Parathyroid adenoma (tissue), 2 donors: Measurements from ENCODE around the gene DYNLRB1.

Source experiments
- H2AFZ ChIP-seq: fragments of 300-600 bp; sonication (generic); one replicate; pipeline ENCODE4 v1.7.0; 2017; ENCODE audit warnings: antibody characterized with exemption, mild to moderate bottlenecking
- H3K27ac ChIP-seq: fragments of 300-600 bp; sonication (generic); one replicate; pipeline ENCODE4 v1.7.0; 2017
- H3K27me3 ChIP-seq: fragments of 300-600 bp; sonication (generic); one replicate; pipeline ENCODE4 v1.7.0; 2017; ENCODE audit warnings: low read length; ENCODE audit not compliant: control insufficient read depth, insufficient read depth
- H3K36me3 ChIP-seq: fragments of 300-600 bp; sonication (generic); one replicate; pipeline ENCODE4 v1.7.0; 2017; ENCODE audit warnings: low read length; ENCODE audit not compliant: control insufficient read depth, insufficient read depth
- H3K4me1 ChIP-seq: fragments of 300-600 bp; sonication (generic); one replicate; pipeline ENCODE4 v1.7.0; 2017; ENCODE audit warnings: control low read depth
- H3K4me2 ChIP-seq: fragments of 300-600 bp; sonication (generic); one replicate; pipeline ENCODE4 v1.7.0; 2017; ENCODE audit warnings: low read length
- H3K4me3 ChIP-seq: fragments of 300-600 bp; sonication (generic); one replicate; pipeline ENCODE4 v1.7.0; 2017; ENCODE audit warnings: low read depth, low read length
- H3K79me2 ChIP-seq: fragments of 300-600 bp; sonication (generic); one replicate; pipeline ENCODE4 v1.7.0; 2017; ENCODE audit warnings: control low read depth
- H3K9ac ChIP-seq: fragments of 300-600 bp; sonication (generic); one replicate; pipeline ENCODE4 v1.7.0; 2017; ENCODE audit warnings: mild to moderate bottlenecking
- H3K9me3 ChIP-seq: fragments of 300-600 bp; sonication (generic); one replicate; pipeline ENCODE4 v1.7.0; 2017; ENCODE audit warnings: low read length; ENCODE audit not compliant: control insufficient read depth
- TF ChIP-seq, protein P1 (sequence below): fragments of 300-600 bp; sonication (generic); IDR thresholded peaks from one replicate; pipeline ENCODE4 v1.7.0; 2017; ENCODE audit warnings: antibody characterized with exemption, mild to moderate bottlenecking
- donor health status: primary hyperparathyroidism.

Gene DYNLRB1

GRCh38 chr20:34534391-34535165, 18.4 kb downstream of the DYNLRB1 start:
- Histone ChIP-seq H3K9ac (no peak overlapping the region), H3K4me1 (no peaks in the 10 kb centered on the region), H3K4me3 (no peak overlapping the region), H3K27me3 (no peaks in the 10 kb centered on the region), H3K27ac (no peak overlapping the region), H3K9me3 (no peaks in the 10 kb centered on the region), H3K4me2 (no peak overlapping the region), H3K79me2 (peaks cover 15% of the 10 kb centered on the region), H3K36me3 (no peaks in the 10 kb centered on the region), H2AFZ (no peak overlapping the region)
- TF ChIP-seq, protein P1, sequence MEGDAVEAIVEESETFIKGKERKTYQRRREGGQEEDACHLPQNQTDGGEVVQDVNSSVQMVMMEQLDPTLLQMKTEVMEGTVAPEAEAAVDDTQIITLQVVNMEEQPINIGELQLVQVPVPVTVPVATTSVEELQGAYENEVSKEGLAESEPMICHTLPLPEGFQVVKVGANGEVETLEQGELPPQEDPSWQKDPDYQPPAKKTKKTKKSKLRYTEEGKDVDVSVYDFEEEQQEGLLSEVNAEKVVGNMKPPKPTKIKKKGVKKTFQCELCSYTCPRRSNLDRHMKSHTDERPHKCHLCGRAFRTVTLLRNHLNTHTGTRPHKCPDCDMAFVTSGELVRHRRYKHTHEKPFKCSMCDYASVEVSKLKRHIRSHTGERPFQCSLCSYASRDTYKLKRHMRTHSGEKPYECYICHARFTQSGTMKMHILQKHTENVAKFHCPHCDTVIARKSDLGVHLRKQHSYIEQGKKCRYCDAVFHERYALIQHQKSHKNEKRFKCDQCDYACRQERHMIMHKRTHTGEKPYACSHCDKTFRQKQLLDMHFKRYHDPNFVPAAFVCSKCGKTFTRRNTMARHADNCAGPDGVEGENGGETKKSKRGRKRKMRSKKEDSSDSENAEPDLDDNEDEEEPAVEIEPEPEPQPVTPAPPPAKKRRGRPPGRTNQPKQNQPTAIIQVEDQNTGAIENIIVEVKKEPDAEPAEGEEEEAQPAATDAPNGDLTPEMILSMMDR = no peak

DNA sequence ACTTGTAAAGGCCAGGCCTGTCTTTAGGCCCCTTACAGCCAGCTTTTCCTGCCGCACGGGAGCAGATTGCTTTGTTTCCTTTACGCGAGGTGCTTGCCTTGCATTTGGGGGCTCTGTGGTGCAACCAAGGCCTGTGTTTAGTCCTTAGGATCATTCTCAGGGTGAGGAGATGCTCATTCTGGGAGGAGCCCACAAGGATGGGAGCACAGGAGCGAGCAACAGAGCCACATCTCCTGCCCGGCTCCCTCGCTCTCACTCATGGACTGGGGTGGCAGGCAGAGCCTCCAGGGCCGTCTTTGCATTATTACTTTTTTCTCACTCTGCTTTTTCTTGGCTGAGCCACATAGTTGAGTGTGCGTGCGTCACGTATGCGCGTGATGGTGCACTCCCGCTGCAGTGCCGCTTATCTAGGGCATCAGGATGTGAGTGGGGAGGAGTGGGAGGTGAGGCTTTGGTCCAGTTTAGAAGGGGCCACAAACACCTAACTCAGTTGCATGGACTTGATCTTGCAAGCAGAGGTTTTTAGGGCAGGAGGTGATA, 19.1 kb downstream of the DYNLRB1 start:
- Histone ChIP-seq H3K4me2 (no peak overlapping the region), H3K9me3 (no peaks in the 10 kb centered on the region), H3K4me3 (no peak overlapping the region), H3K9ac (no peak overlapping the region), H3K36me3 (no peaks in the 10 kb centered on the region), H3K4me1 (no peaks in the 10 kb centered on the region), H3K27me3 (no peaks in the 10 kb centered on the region), H2AFZ (no peak overlapping the region), H3K27ac (no peak overlapping the region), H3K79me2 (peaks cover 10% of the 10 kb centered on the region)
- TF ChIP-seq, protein P1 = no peak

DNA sequence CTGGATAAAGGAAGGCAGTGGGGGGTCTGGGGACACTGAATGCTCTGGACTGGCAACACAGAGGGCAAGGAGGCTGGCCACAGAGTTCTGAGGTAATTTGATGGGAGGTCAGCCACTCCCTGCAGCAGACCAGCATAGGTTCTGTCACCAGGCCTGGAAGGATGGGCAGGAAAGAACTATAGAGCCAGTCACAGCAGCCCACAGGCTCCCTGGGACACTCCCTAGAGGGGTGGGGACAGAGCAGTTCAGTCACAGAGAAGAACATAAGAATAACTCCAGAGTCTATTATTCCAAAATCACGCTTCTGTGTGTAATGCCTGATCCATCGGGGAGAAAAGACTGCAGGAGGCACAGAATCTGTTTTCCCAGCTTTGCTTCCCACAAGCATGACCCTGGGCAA, 19.6 kb downstream of the DYNLRB1 start:
- H3K4me2 ChIP-seq = no peak overlapping the region
- no peaks in the 10 kb centered on the region for H3K4me1 ChIP-seq
- H3K9ac ChIP-seq = no peak overlapping the region
- no peak overlapping the region for H2AFZ ChIP-seq
- no peak overlapping the region for H3K27ac ChIP-seq
- no peak overlapping the region for H3K4me3 ChIP-seq
- peaks cover 8% of the 10 kb centered on the region for H3K79me2 ChIP-seq
- TF ChIP-seq, protein P1 = no peak
- no peaks in the 10 kb centered on the region for H3K27me3 ChIP-seq
- H3K36me3 ChIP-seq = no peaks in the 10 kb centered on the region
- H3K9me3 ChIP-seq = no peaks in the 10 kb centered on the region

GRCh38 chr20:34536798-34537394, 20.7 kb downstream of the DYNLRB1 start:
- Histone ChIP-seq H3K79me2 (peaks cover 4% of the 10 kb centered on the region), H3K4me2 (no peak overlapping the region), H3K4me1 (no peaks in the 10 kb centered on the region), H3K36me3 (no peaks in the 10 kb centered on the region), H3K9me3 (no peaks in the 10 kb centered on the region), H3K4me3 (no peak overlapping the region), H3K27me3 (no peaks in the 10 kb centered on the region), H3K27ac (no peak overlapping the region), H2AFZ (no peak overlapping the region), H3K9ac (no peak overlapping the region)
- TF ChIP-seq, protein P1 = peak; percentile 32
